Astrocyte of the spinal cord (primary cell): ENCODE data around the gene NKX2-4.

Experiments used
- DNase-seq: peaks from one replicate; pipeline ENCODE4 v3.0.0; 2011; ENCODE audit warnings: low read depth, low spot score
- H3K4me3 ChIP-seq: 2 replicates; pipeline ENCODE4 v1.5.1; 2011; ENCODE audit warnings: low read depth, mild to moderate bottlenecking, low read length, moderate library complexity
- in situ Hi-C: cut with HindIII; loops from 2 replicates; pipeline ENCODE4 v1.10.0; 2017; ENCODE audit warnings: low sequenced_read_pairs
- TF ChIP-seq, protein P1 (sequence below): IDR thresholded peaks from 2 replicates; pipeline ENCODE4 v1.5.1; 2012; ENCODE audit warnings: low read depth, mild to moderate bottlenecking, low read length, inconsistent platforms

The NKX2-4 gene

DNA sequence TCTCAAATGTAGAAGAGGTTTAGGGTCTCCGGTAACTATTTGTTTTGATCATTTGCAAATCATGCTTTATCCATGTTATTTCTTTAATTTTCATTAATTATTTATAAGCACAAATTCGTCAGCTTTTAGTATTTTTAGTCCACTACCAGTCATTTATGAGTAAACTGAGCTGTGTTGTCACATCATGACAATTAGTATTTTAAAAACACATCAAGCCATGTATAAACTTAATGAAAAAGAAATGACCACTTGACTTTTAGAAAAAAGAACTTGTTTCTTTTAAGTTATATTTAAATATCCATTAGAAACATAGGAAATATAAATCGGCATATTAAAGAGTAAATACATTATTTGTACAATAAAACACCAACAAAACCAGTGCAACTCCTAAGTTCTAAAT is 2.8 kb downstream of the NKX2-4 start:
- DNase-seq: no peak
- TF ChIP-seq, protein P1, sequence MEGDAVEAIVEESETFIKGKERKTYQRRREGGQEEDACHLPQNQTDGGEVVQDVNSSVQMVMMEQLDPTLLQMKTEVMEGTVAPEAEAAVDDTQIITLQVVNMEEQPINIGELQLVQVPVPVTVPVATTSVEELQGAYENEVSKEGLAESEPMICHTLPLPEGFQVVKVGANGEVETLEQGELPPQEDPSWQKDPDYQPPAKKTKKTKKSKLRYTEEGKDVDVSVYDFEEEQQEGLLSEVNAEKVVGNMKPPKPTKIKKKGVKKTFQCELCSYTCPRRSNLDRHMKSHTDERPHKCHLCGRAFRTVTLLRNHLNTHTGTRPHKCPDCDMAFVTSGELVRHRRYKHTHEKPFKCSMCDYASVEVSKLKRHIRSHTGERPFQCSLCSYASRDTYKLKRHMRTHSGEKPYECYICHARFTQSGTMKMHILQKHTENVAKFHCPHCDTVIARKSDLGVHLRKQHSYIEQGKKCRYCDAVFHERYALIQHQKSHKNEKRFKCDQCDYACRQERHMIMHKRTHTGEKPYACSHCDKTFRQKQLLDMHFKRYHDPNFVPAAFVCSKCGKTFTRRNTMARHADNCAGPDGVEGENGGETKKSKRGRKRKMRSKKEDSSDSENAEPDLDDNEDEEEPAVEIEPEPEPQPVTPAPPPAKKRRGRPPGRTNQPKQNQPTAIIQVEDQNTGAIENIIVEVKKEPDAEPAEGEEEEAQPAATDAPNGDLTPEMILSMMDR: no peak
- in situ Hi-C loops: no loop called here
- no peak overlapping the region for H3K4me3 ChIP-seq

DNA sequence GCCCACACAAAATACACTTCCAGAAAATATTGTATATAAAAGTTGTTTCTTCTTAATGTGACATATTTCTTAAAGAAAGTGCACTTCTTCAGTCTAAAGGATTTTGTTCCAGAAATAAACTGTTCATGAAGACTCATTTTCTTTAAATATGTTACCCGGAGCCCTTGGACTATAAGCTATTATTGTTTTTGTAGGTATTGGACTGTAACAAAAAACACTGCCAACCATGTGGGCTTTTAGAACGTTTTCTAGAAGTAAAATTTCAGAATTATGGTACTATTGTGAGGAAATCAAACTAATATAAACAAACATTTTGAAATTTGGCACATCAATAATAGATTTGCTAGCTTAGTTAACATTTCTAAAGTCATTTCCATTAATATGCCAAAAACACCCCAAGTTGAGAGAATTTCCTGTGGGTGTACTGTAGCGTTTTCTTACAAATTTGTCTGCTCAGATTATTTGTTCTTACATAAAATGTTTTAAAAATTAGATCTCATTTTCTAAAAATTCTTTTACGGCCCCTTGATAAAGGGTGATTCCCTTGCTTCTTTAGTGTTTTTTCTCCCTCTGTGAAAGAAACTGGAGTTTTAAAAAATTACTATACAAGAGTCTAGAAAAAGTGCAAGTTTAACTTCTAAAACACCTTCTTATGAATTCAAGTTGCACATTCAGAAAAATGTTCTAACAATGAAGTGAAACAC is 3.4 kb downstream of the NKX2-4 start:
- in situ Hi-C loops: no loop called here
- no peak for DNase-seq
- TF ChIP-seq, protein P1: no peak
- H3K4me3 ChIP-seq: no peak overlapping the region

DNA sequence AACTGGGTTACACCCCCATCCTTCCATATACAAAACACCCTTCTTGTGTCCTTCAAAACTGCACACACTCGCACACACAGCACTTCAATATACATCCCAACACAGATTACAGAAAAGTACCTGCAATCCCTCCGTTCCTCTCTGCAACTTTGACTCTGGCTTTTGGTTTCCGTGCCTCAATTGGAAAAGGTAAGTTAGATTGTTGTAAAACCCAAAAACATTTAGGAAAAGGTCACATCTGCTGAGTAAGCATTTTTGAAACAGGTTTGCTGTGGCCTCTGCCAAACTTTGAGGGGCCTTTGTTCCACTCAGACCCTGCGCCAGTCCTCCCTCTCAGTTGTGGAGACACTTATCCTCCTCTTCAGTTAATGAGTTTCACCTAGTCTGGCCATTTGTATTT is 4.2 kb downstream of the NKX2-4 start:
- in situ Hi-C loops: no loop called here
- no peak overlapping the region for H3K4me3 ChIP-seq
- no peak for DNase-seq
- TF ChIP-seq, protein P1: no peak

DNA sequence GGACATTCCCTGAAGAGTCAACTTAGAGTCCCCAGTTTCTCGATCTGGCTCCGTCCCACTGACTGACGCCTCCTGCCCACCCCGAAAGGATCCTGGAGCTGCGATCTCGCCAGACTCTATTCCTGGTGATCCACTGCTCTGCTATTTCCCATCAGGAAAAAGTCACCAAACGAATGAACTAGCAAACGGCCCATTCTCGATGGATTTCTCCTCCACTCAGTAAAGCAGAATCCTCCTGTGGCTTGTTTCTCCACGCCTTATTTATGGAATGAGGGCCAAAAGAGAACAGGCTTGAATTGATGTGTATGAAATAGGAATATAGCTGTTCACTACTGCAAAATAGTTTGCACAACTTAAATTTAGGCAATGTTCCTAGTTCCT is 5.4 kb downstream of the NKX2-4 start:
- DNase-seq: peak; percentile 13
- TF ChIP-seq, protein P1: no peak
- in situ Hi-C loops: no loop called here

DNA sequence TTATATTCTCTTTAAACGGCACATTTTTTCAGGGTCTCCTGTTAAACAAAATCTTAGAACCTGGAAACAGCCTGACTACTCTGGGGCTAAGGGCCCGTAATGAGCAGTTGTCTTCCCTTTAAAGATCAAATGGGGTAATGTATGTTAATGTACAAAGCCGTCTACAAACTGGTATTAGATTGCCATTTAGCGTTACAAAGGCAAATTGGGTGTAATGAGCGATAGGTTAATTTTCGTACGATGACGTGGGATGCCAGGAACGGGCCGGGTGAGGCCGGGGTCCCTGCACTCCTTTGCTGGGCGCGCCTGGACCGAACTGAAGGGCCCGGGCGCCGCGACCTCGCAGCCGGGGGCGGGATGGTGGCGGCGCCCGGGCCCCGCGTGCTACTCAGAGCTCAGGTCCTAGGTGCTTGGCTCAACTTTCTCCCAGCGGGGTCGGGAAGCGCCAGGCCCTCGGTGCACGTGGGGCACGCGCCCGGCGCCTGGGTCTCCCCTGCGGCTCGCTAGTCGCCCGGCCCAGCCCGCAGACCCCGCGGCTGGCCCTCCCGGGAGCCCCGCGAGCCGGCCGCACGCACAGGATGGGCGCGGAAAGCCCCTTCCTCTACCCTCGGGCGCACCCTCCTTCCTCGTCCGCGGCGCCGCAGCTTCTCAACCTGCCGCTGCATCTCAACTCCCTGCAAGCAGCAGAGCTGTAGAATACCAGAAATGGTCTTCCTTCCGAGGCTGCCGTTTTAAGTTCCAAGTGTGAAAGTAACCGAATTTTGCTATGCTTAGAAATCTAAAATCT is 5.9 kb downstream of the NKX2-4 start:
- no peak overlapping the region for H3K4me3 ChIP-seq
- DNase-seq: no peak
- in situ Hi-C loops: no loop called here
- TF ChIP-seq, protein P1: no peak

More for the DNA sequence above, 5.4 kb downstream of the NKX2-4 start:
- no peak overlapping the region for H3K4me3 ChIP-seq

DNA sequence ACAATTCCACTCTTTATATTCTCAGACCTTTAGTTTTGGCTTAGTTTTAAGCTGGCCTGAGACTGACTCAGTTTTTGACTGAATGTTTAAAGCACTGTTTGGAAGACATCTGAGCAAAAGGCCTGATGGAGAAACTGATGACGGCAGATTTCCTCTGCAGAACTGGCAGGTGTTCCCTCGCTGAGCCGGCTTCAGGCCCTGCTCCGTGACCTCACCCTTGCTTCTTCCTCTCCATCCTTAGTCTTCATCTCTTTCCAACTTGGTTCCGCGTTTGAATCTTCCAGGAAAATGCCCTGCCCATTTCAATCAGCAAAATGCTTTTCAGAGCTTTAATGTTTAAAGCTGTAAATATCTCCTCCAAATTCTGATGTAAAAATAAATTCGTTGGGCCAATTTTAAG is 6.6 kb downstream of the NKX2-4 start:
- TF ChIP-seq, protein P1: no peak
- H3K4me3 ChIP-seq: no peak overlapping the region
- no peak for DNase-seq
- in situ Hi-C loops: no loop called here
